HG03575 (cell line): ENCODE measurements around the gene SLC27A3.

Experiments used
- ATAC-seq: cut with Tn5 transposase; IDR thresholded peaks from one replicate; pipeline ENCODE4 v1.9.1; 2021; ENCODE audit not compliant: unreplicated experiment, insufficient number of reproducible peaks, low FRiP score; ENCODE audit errors: extremely low read depth

SLC27A3 gene

GRCh38 chr1:153794624-153795329 is 19.6 kb downstream of the SLC27A3 start:
- no peak for ATAC-seq

- ATAC-seq: no peak
These were observed 20.2 kb downstream of the SLC27A3 start for GRCh38 chr1:153795330-153795837.

- no peak for ATAC-seq
These were observed 21.0 kb downstream of the SLC27A3 start for GRCh38 chr1:153795934-153796785.

GRCh38 chr1:153796786-153797659 is 21.8 kb downstream of the SLC27A3 start:
- ATAC-seq: no peak

GRCh38 chr1:153798468-153798780 is 23.2 kb downstream of the SLC27A3 start:
- no peak for ATAC-seq

- ATAC-seq: no peak
These were observed 23.8 kb downstream of the SLC27A3 start for GRCh38 chr1:153799016-153799415.

GRCh38 chr1:153799566-153800465 is 24.6 kb downstream of the SLC27A3 start:
- ATAC-seq: no peak

GRCh38 chr1:153800516-153800915 is 25.3 kb downstream of the SLC27A3 start:
- no peak for ATAC-seq

- no peak for ATAC-seq
These were observed 25.9 kb downstream of the SLC27A3 start for GRCh38 chr1:153801028-153801625.

- ATAC-seq: no peak
These were observed 26.8 kb downstream of the SLC27A3 start for GRCh38 chr1:153801786-153802697.

GRCh38 chr1:153803470-153804056 is 28.4 kb downstream of the SLC27A3 start:
- ATAC-seq: no peak

- no peak for ATAC-seq
These were observed 28.9 kb downstream of the SLC27A3 start for GRCh38 chr1:153804112-153804511.

- peak; percentile 64 for ATAC-seq
These were observed 30.0 kb downstream of the SLC27A3 start for GRCh38 chr1:153805042-153805745.

GRCh38 chr1:153805886-153806719 is 30.9 kb downstream of the SLC27A3 start:
- no peak for ATAC-seq

- ATAC-seq: no peak
These were observed 41.2 kb downstream of the SLC27A3 start for GRCh38 chr1:153816283-153816889.
